Upper lobe of left lung (tissue), 4 donors: Measurements from ENCODE around the gene MGAT5B.

ENCODE experiments used
- CTCF ChIP-seq, 6 experiments: fragments of 450-650 bp in 4 of 6; fragments of 200-600 bp in 2 of 6; sonication (generic) in 2 of 6; IDR thresholded peaks; one replicate each; pipeline ENCODE4 v1.5.1; 2016 to 2019; ENCODE audit warnings: antibody characterized with exemption in 6 of 6
- EP300 ChIP-seq, 4 donors: sonication (generic); formaldehyde crosslinking; IDR thresholded peaks; one replicate each; pipeline ENCODE4 v1.5.1; 2017; ENCODE audit warnings: antibody characterized with exemption in 4 of 4, control low read depth in 2 of 4
- POLR2A ChIP-seq, 4 donors: fragments of 450-650 bp; IDR thresholded peaks; one replicate each; pipeline ENCODE4 v1.5.1; 2016 to 2017; ENCODE audit warnings: antibody characterized with exemption in 4 of 4, mild to moderate bottlenecking in 2 of 4
- POLR2AphosphoS5 ChIP-seq, 2 donors: sonication (generic); formaldehyde crosslinking; IDR thresholded peaks; one replicate each; pipeline ENCODE4 v1.5.1; 2017; ENCODE audit warnings: antibody characterized with exemption in 2 of 2

DNA sequence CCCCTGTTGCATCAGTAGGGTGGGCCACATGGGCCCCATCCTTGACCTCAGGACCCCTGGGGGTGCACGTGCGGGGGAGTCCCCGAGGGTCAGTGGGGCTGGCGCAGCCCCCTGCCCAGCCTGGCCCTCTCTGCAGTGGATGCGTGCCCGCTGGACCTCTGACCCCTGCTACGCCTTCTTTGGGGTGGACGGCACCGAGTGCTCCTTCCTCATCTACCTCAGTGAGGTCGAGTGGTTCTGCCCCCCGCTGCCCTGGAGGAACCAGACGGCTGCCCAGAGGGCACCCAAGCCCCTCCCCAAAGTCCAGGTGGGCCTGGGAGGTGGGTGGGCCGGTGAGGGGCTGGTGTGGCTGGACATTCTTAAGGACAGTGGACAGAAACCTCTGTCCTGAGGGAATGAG, 35.9 kb downstream of the MGAT5B start:
- TF ChIP-seq CTCF (IDR thresholded peaks at IDR 0.05) (no peak), POLR2A (IDR thresholded peaks at IDR 0.05) (no peak), EP300 (IDR thresholded peaks at IDR 0.05) (no peak), POLR2AphosphoS5 (IDR thresholded peaks at IDR 0.05) (no peak)
